SU-DHL-6 (cell line): ENCODE data around the gene TBX18.

Experiments
- H2AFZ ChIP-seq: fragments of 200-600 bp; sonication (generic); 2 replicates; pipeline ENCODE4 v1.6.1; 2014; ENCODE audit warnings: low read depth, mild to moderate bottlenecking, moderate library complexity, mixed read lengths, antibody characterized with exemption, low read length; ENCODE audit not compliant: severe bottlenecking
- H3F3A ChIP-seq: fragments of 200-600 bp; shearing (Covaris generic); 2 replicates; pipeline ENCODE4 v1.6.0; 2016; ENCODE audit warnings: antibody characterized with exemption, mild to moderate bottlenecking; ENCODE audit not compliant: insufficient read depth
- H3K27ac ChIP-seq: fragments of 200-600 bp; sonication (generic); 2 replicates; pipeline ENCODE4 v1.5.1; 2016; ENCODE audit warnings: low read depth, mild to moderate bottlenecking, low read length, moderate library complexity, mixed read lengths
- H3K27me3 ChIP-seq: fragments of 200-600 bp; sonication (generic), shearing (Covaris generic); 2 replicates; pipeline ENCODE4 v1.6.0; 2014; ENCODE audit warnings: mild to moderate bottlenecking, low read length
- H3K36me3 ChIP-seq: fragments of 200-600 bp; sonication (generic); 2 replicates; pipeline ENCODE4 v1.6.1; 2014; ENCODE audit warnings: mild to moderate bottlenecking, low read length, mixed read lengths
- H3K4me2 ChIP-seq: fragments of 300-600, 200-600 bp; shearing (Covaris generic), sonication (generic); 2 replicates; pipeline ENCODE4 v1.6.0; 2014; ENCODE audit warnings: low read length, low read depth, mild to moderate bottlenecking; ENCODE audit not compliant: poor library complexity, severe bottlenecking
- H3K4me3 ChIP-seq: fragments of 200-600 bp; sonication (generic); 2 replicates; pipeline ENCODE4 v1.5.1; 2014; ENCODE audit warnings: antibody characterized with exemption, low read length, mild to moderate bottlenecking, mixed read lengths; ENCODE audit not compliant: insufficient read depth, poor library complexity, severe bottlenecking
- H3K79me2 ChIP-seq: fragments of 200-600 bp; sonication (generic); 2 replicates; pipeline ENCODE4 v1.6.1; 2014; ENCODE audit warnings: mild to moderate bottlenecking, low read length, moderate library complexity; ENCODE audit not compliant: insufficient read depth
- H3K9ac ChIP-seq: fragments of 200-600 bp; sonication (generic); 2 replicates; pipeline ENCODE4 v1.7.0; 2014; ENCODE audit warnings: mild to moderate bottlenecking, low read length
- H3K9me2 ChIP-seq: fragments of 200-600 bp; sonication (generic); replicated peaks from 2 replicates; pipeline ENCODE4 v1.6.1; 2014; ENCODE audit warnings: low read length; ENCODE audit not compliant: insufficient read depth
- H3K9me3 ChIP-seq: fragments of 200-600 bp; sonication (generic); 2 replicates; pipeline ENCODE4 v1.6.1; 2014; ENCODE audit warnings: low read length, mixed read lengths; ENCODE audit not compliant: insufficient read depth
- H4K20me1 ChIP-seq: fragments of 200-600 bp; sonication (generic); 2 replicates; pipeline ENCODE4 v1.6.1; 2014; ENCODE audit warnings: low read depth, mild to moderate bottlenecking, antibody characterized with exemption, low read length, moderate library complexity, mixed read lengths
- CTCF ChIP-seq: fragments of 200-600 bp; sonication (generic); IDR thresholded peaks from one replicate; pipeline ENCODE4 v1.5.1; 2017; ENCODE audit warnings: antibody characterized with exemption, mild to moderate bottlenecking, low read length, moderate library complexity; ENCODE audit not compliant: insufficient read depth, poor library complexity, severe bottlenecking
- EZH2phosphoT487 ChIP-seq: fragments of 200-600 bp; sonication (generic), shearing (Covaris generic); conservative IDR thresholded peaks from 2 replicates; pipeline ENCODE4 v1.6.1; 2018; ENCODE audit warnings: mild to moderate bottlenecking, antibody characterized with exemption, low read length, moderate library complexity, mixed read lengths

The TBX18 gene

GRCh38 chr6:84641076-84641475, 123.3 kb downstream of the TBX18 start:
- Histone ChIP-seq H3F3A (no peaks in the 10 kb centered on the region), H2AFZ (no peak overlapping the region), H3K27ac (no peak overlapping the region), H3K4me3 (no peak overlapping the region), H3K4me2 (no peak overlapping the region), H3K9me3 (no peaks in the 10 kb centered on the region; the same call in 1 of the 2 replicates), H3K36me3 (no peaks in the 10 kb centered on the region), H3K9me2 (no peaks in the 10 kb centered on the region), H3K27me3 (no peaks in the 10 kb centered on the region), H3K79me2 (no peaks in the 10 kb centered on the region), H3K9ac (no peak overlapping the region), H4K20me1 (no peaks in the 10 kb centered on the region)
- TF ChIP-seq CTCF (no peak), EZH2phosphoT487 (no peak)

GRCh38 chr6:84639396-84639795, 125.0 kb downstream of the TBX18 start:
- TF ChIP-seq CTCF, result no peak
- TF ChIP-seq EZH2phosphoT487, result no peak
- no peaks in the 10 kb centered on the region for H3K79me2 ChIP-seq
- H3F3A ChIP-seq, result no peaks in the 10 kb centered on the region
- no peak overlapping the region for H2AFZ ChIP-seq
- H3K9ac ChIP-seq, result no peak overlapping the region
- no peaks in the 10 kb centered on the region for H4K20me1 ChIP-seq
- no peaks in the 10 kb centered on the region for H3K36me3 ChIP-seq
- H3K27ac ChIP-seq, result no peak overlapping the region
- H3K27me3 ChIP-seq, result no peaks in the 10 kb centered on the region
- no peak overlapping the region for H3K4me2 ChIP-seq
- H3K4me3 ChIP-seq, result no peak overlapping the region
- H3K9me3 ChIP-seq, result no peaks in the 10 kb centered on the region; the same call in 1 of the 2 replicates
- no peaks in the 10 kb centered on the region for H3K9me2 ChIP-seq

- Histone ChIP-seq H3K9me3 (no peaks in the 10 kb centered on the region; the same call in 1 of the 2 replicates), H3K27ac (no peak overlapping the region), H3K27me3 (no peaks in the 10 kb centered on the region), H3K36me3 (no peaks in the 10 kb centered on the region), H4K20me1 (no peaks in the 10 kb centered on the region), H3K4me2 (no peak overlapping the region), H3K79me2 (no peaks in the 10 kb centered on the region), H3K9ac (no peak overlapping the region), H3K9me2 (no peaks in the 10 kb centered on the region), H3K4me3 (no peak overlapping the region), H3F3A (no peaks in the 10 kb centered on the region), H2AFZ (no peak overlapping the region)
- TF ChIP-seq EZH2phosphoT487 (no peak), CTCF (no peak)
Observed at GRCh38 chr6:84638286-84638685, 126.1 kb downstream of the TBX18 start.
